K562 (cell line): ENCODE measurements around the gene B3GAT1.

Source experiments
- EZH2 ChIP-seq: IDR thresholded peaks from 2 replicates; pipeline ENCODE4 v1.6.1; 2012; ENCODE audit warnings: low read depth, mild to moderate bottlenecking, inconsistent platforms, low read length, borderline replicate concordance
- FOXJ3 ChIP-seq: sonication (generic); formaldehyde crosslinking; IDR thresholded peaks from 2 replicates; pipeline ENCODE4 v1.4.0; 2020; ENCODE audit warnings: mild to moderate bottlenecking, missing genetic modification reagents
- NRF1 ChIP-seq, 2 experiments: fragments of 450-650 bp; IDR thresholded peaks in 1 of 2; conservative IDR thresholded peaks in 1 of 2; 2 replicates each; pipeline ENCODE4 v1.6.1; 2014; ENCODE audit warnings: mild to moderate bottlenecking in 2 of 2
- SMC3 ChIP-seq: conservative IDR thresholded peaks from 2 replicates; pipeline ENCODE4 v1.6.1; 2011; ENCODE audit warnings: low read depth, low read length, improper control_type of control experiment; ENCODE audit not compliant: insufficient read depth
- SRF ChIP-seq, 2 experiments: fragments of 250-450, 450-650 bp in 1 of 2; sonication (Bioruptor Pico) in 1 of 2; sonication (generic) in 1 of 2; formaldehyde crosslinking; IDR thresholded peaks; 2 replicates each; pipeline versions ENCODE4 v1.5.0 to v1.5.1; 2020 to 2022; ENCODE audit warnings: mild to moderate bottlenecking in 1 of 2, missing genetic modification reagents in 1 of 2
- TAL1 ChIP-seq: fragments of 450-650 bp; IDR thresholded peaks from 2 replicates; pipeline ENCODE4 v1.6.1; 2016; ENCODE audit warnings: mild to moderate bottlenecking
- XRCC5 ChIP-seq: fragments of 200-400 bp; formaldehyde crosslinking; IDR thresholded peaks from 2 replicates; pipeline ENCODE4 v1.6.1; 2017; ENCODE audit warnings: low read depth, mild to moderate bottlenecking, low read length
- TF ChIP-seq, protein P1 (sequence below): fragments of 450-650 bp; IDR thresholded peaks from 2 replicates; pipeline ENCODE4 v1.6.1; 2016; ENCODE audit warnings: missing biosample characterization, missing genetic modification characterization
- TF ChIP-seq, protein P2 (sequence below): sonication (generic); formaldehyde crosslinking; IDR thresholded peaks from 2 replicates; pipeline ENCODE4 v1.8.1; 2023; ENCODE audit warnings: mild to moderate bottlenecking, missing genetic modification reagents
- TF ChIP-seq, protein P3 (sequence below), 3 experiments: IDR thresholded peaks in 2 of 3; conservative IDR thresholded peaks in 1 of 3; 2 replicates each; pipeline ENCODE4 v1.5.1; 2011 to 2012; ENCODE audit warnings: low read length in 3 of 3, mild to moderate bottlenecking in 3 of 3, control low read depth in 2 of 3, improper control_type of control experiment in 1 of 3, inconsistent platforms in 1 of 3, low read depth in 1 of 3, mixed read lengths in 1 of 3, moderate library complexity in 1 of 3; ENCODE audit not compliant: insufficient read depth in 2 of 3
- TF ChIP-seq, protein P4 (sequence below): sonication (generic); formaldehyde crosslinking; IDR thresholded peaks from 2 replicates; pipeline ENCODE4 v1.9.0; 2022; ENCODE audit warnings: mild to moderate bottlenecking, missing genetic modification reagents

DNA sequence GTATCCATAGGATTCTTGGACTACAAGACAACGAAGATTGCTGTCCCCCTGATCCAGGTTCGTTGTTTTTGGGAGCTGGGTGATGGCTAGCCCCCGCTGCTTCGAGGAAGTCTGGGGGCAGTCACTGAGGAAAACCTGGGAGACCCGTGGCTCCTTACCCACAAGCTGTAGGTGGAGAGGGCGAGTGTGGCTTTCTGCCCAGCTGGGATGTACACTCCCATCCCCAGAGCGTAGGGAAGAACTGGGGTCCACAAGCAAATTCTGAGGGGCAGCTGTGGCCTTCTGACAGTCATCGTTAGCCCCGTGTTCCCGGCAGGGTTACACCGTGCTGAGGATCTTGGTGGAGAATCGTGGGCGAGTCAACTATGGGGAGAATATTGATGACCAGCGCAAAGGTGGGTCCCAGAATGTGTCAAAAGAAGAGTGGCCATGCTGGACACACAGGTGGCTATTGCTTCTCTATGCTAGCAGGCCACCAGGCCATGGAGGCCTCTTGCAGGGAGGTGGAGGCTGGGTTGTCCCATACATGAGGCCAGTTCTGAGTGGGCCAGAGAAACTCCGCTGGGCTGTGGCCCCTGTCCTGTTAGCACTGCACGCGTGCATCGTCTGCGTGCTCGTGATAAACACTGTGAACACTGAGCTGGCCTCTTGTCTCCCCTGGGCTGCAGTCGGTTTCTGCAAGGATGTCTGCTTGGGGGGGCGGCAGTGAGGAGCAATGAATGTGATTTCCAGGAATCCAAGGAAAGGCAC lies 40.4 kb downstream of the B3GAT1 start:
- TF ChIP-seq FOXJ3 (CRISPR knock-in tag) (no peak), NRF1 (conservative IDR thresholded peaks at IDR 0.05 in 1 of 2, IDR thresholded peaks at IDR 0.05 in 1 of 2) (no peak), SMC3 (no peak), TAL1 (no peak), EZH2 (no peak), XRCC5 (no peak), SRF (CRISPR knock-in tag; IDR thresholded peaks at IDR 0.05) (no peak)
- TF ChIP-seq, protein P1, sequence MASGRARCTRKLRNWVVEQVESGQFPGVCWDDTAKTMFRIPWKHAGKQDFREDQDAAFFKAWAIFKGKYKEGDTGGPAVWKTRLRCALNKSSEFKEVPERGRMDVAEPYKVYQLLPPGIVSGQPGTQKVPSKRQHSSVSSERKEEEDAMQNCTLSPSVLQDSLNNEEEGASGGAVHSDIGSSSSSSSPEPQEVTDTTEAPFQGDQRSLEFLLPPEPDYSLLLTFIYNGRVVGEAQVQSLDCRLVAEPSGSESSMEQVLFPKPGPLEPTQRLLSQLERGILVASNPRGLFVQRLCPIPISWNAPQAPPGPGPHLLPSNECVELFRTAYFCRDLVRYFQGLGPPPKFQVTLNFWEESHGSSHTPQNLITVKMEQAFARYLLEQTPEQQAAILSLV: no peak
- TF ChIP-seq, protein P2, sequence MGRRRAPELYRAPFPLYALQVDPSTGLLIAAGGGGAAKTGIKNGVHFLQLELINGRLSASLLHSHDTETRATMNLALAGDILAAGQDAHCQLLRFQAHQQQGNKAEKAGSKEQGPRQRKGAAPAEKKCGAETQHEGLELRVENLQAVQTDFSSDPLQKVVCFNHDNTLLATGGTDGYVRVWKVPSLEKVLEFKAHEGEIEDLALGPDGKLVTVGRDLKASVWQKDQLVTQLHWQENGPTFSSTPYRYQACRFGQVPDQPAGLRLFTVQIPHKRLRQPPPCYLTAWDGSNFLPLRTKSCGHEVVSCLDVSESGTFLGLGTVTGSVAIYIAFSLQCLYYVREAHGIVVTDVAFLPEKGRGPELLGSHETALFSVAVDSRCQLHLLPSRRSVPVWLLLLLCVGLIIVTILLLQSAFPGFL (CRISPR knock-in tag): no peak
- TF ChIP-seq, protein P3, sequence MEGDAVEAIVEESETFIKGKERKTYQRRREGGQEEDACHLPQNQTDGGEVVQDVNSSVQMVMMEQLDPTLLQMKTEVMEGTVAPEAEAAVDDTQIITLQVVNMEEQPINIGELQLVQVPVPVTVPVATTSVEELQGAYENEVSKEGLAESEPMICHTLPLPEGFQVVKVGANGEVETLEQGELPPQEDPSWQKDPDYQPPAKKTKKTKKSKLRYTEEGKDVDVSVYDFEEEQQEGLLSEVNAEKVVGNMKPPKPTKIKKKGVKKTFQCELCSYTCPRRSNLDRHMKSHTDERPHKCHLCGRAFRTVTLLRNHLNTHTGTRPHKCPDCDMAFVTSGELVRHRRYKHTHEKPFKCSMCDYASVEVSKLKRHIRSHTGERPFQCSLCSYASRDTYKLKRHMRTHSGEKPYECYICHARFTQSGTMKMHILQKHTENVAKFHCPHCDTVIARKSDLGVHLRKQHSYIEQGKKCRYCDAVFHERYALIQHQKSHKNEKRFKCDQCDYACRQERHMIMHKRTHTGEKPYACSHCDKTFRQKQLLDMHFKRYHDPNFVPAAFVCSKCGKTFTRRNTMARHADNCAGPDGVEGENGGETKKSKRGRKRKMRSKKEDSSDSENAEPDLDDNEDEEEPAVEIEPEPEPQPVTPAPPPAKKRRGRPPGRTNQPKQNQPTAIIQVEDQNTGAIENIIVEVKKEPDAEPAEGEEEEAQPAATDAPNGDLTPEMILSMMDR (IDR thresholded peaks at IDR 0.05 in 2 of 3, conservative IDR thresholded peaks at IDR 0.05 in 1 of 3; ENCODE audit: insufficient read depth in 2 of 3, low read depth in 1 of 3, low read length in 3 of 3): no peak
- TF ChIP-seq, protein P4, sequence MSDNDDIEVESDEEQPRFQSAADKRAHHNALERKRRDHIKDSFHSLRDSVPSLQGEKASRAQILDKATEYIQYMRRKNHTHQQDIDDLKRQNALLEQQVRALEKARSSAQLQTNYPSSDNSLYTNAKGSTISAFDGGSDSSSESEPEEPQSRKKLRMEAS (CRISPR knock-in tag): no peak
